Inflammatory macrophage treated with lipopolysaccharide for 1 hour (primary cell): Measurements from ENCODE around the gene PDGFC.

Source experiments
- DNase-seq, 2 donors: peaks; one replicate each; pipeline ENCODE4 v3.0.0-alpha.2; 2020 to 2022

PDGFC gene

GRCh38 chr4:156729416-156729815 lies 242.2 kb downstream of the PDGFC start:
- DNase-seq: no peak

GRCh38 chr4:156725257-156725656 lies 246.3 kb downstream of the PDGFC start:
- no peak for DNase-seq

DNA sequence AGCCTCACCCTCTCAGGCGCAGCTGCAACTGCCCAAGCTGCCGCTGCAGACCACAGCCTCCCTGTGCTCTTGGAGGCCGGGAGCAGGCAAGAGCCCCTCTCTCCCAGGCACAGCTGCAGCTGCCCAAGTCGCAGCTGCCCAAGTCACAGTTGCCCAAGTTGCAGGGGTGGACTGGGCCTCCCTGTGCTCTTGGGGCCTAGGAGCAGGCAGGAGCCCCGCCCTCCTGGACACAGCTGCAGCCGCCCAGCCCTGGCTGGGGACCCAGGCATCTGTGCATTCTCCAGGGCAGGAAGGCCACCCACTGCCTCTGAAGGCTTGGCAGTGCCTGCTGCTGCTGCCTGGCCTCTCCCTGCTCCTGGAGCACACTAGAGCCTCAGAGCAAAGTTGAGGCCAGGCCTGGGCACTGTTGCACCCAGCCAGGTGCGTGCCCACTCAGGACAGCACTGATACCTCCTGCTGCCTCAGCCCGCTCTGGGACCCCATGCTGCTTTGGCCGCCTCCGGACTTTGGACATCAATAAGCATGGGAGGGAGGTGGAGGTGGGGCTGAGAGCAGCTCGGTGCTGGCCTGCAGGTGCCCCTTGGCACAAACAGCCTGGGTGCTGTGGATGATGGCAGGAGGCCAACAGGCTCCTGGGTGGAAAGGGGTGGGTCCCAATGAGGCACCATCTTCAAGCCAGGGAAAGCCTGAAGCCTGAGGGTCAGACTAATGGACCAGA lies 247.5 kb downstream of the PDGFC start:
- DNase-seq: no peak

DNA sequence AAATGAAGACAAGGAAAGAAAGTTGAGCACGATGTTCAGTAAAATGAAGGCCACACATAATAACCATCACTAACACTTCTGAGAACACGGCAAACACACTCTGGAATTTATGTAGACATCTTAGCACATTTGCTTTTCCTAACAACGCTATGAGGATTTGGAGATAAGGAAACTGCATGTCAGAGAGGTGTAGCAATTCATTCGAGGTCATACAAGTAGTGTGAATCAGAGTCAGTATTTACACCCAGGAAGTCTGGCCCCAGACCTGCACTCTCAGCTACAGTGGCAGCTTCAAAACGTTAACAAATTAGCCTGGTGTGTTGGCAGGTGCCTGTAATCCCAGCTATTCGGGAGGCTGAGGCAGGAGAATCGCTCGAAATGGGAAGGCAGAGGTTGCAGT lies 253.4 kb downstream of the PDGFC start:
- DNase-seq: no peak

GRCh38 chr4:156711193-156711590 lies 260.4 kb downstream of the PDGFC start:
- no peak for DNase-seq
